ENCODE measurements around the gene THSD7B.

The THSD7B gene

GRCh38 chr2:137493261-137493660, 727.9 kb downstream of the THSD7B start:
- H3K4me3 ChIP-seq (ENCODE audit: low read depth, low read length), result no peak overlapping the region
- TF ChIP-seq CTCF (IDR thresholded peaks at IDR 0.05; ENCODE audit: borderline replicate concordance, insufficient read depth, low read depth, low read length), result no peak

GRCh38 chr2:137500599-137500998, 735.3 kb downstream of the THSD7B start:
- no peak for TF ChIP-seq CTCF (IDR thresholded peaks at IDR 0.05; ENCODE audit: borderline replicate concordance, insufficient read depth, low read depth, low read length)
- H3K4me3 ChIP-seq (ENCODE audit: low read depth, low read length), result no peak overlapping the region

- no peak for TF ChIP-seq CTCF (IDR thresholded peaks at IDR 0.05; ENCODE audit: borderline replicate concordance, insufficient read depth, low read depth, low read length)
- no peak overlapping the region for H3K4me3 ChIP-seq (ENCODE audit: low read depth, low read length)
Measured at GRCh38 chr2:137507237-137507636, 741.9 kb downstream of the THSD7B start.

- no peak for TF ChIP-seq CTCF (IDR thresholded peaks at IDR 0.05; ENCODE audit: borderline replicate concordance, insufficient read depth, low read depth, low read length)
- H3K4me3 ChIP-seq (ENCODE audit: low read depth, low read length), result no peak overlapping the region
Measured at GRCh38 chr2:137508739-137509384, 743.5 kb downstream of the THSD7B start.

GRCh38 chr2:137511526-137511925, 746.2 kb downstream of the THSD7B start:
- TF ChIP-seq CTCF (IDR thresholded peaks at IDR 0.05; ENCODE audit: borderline replicate concordance, insufficient read depth, low read depth, low read length), result no peak
- H3K4me3 ChIP-seq (ENCODE audit: low read depth, low read length), result no peak overlapping the region

GRCh38 chr2:137521653-137522619, 756.6 kb downstream of the THSD7B start:
- H3K4me3 ChIP-seq (ENCODE audit: low read depth, low read length), result no peak overlapping the region
- TF ChIP-seq CTCF (IDR thresholded peaks at IDR 0.05; ENCODE audit: borderline replicate concordance, insufficient read depth, low read depth, low read length), result no peak
